H9 (cell line): ENCODE results near the gene NUDT7. TPM values are rescaled to one million over a fixed set of nuclear protein-coding genes. Genes with fewer than 3 reads are reported as not detected.

Experiments
- DNase-seq: peaks from one replicate; pipeline ENCODE4 v3.0.0-alpha.2; 2017
- H2AFZ ChIP-seq: one replicate; pipeline ENCODE4 v1.6.1; 2013; ENCODE audit warnings: mild to moderate bottlenecking, low read length, control low read depth, moderate library complexity
- H2AK5ac ChIP-seq: 2 replicates; pipeline ENCODE4 v1.6.1; 2013; ENCODE audit warnings: low read length, control low read depth, mixed read lengths; ENCODE audit not compliant: insufficient read length
- H2BK120ac ChIP-seq: one replicate; pipeline ENCODE4 v1.6.1; 2013; ENCODE audit warnings: low read depth, mild to moderate bottlenecking, low read length, control low read depth, inconsistent platforms; ENCODE audit not compliant: poor library complexity, severe bottlenecking
- H2BK12ac ChIP-seq: 2 replicates; pipeline ENCODE4 v1.6.1; 2013; ENCODE audit warnings: low read length, control low read depth, mixed read lengths, low read depth; ENCODE audit not compliant: insufficient read length
- H2BK15ac ChIP-seq: 2 replicates; pipeline ENCODE4 v1.6.1; 2013; ENCODE audit warnings: low read depth, low read length, control low read depth
- H2BK20ac ChIP-seq: one replicate; pipeline ENCODE4 v1.6.1; 2013; ENCODE audit warnings: low read depth, mild to moderate bottlenecking, low read length, control low read depth, inconsistent platforms; ENCODE audit not compliant: poor library complexity, severe bottlenecking
- H2BK5ac ChIP-seq: 2 replicates; pipeline ENCODE4 v1.6.1; 2013; ENCODE audit warnings: low read length, control low read depth, mixed read lengths; ENCODE audit not compliant: insufficient read length
- H3K14ac ChIP-seq: 2 replicates; pipeline ENCODE4 v1.6.1; 2013; ENCODE audit warnings: low read length, control low read depth; ENCODE audit not compliant: insufficient read depth
- H3K18ac ChIP-seq: 2 replicates; pipeline ENCODE4 v1.6.1; 2013; ENCODE audit warnings: low read depth, mild to moderate bottlenecking, mixed read lengths, low read length, control low read depth; ENCODE audit not compliant: insufficient read length
- H3K23ac ChIP-seq: 2 replicates; pipeline ENCODE4 v1.6.1; 2013; ENCODE audit warnings: low read length, control low read depth, mixed read lengths, low read depth; ENCODE audit not compliant: insufficient read length
- H3K23me2 ChIP-seq: 2 replicates; pipeline ENCODE4 v1.6.1; 2013; ENCODE audit warnings: low read depth, mild to moderate bottlenecking, mixed read lengths, low read length, control low read depth; ENCODE audit not compliant: insufficient read length, poor library complexity, severe bottlenecking
- H3K27ac ChIP-seq: 2 replicates; pipeline ENCODE4 v1.5.1; 2013; ENCODE audit warnings: low read length, control low read depth, mixed read lengths, low read depth; ENCODE audit not compliant: insufficient read length
- H3K27me3 ChIP-seq: 2 replicates; pipeline ENCODE4 v1.6.1; 2013; ENCODE audit warnings: low read length, control low read depth, inconsistent platforms; ENCODE audit not compliant: insufficient read depth
- H3K4ac ChIP-seq: 2 replicates; pipeline ENCODE4 v1.6.1; 2013; ENCODE audit warnings: low read depth, mild to moderate bottlenecking, control low read depth, inconsistent platforms, low read length, moderate library complexity
- H3K4me1 ChIP-seq: 2 replicates; pipeline ENCODE4 v1.6.1; 2013; ENCODE audit warnings: low read length, control low read depth, inconsistent platforms; ENCODE audit not compliant: insufficient read depth
- H3K4me2 ChIP-seq: 2 replicates; pipeline ENCODE4 v1.6.1; 2013; ENCODE audit warnings: low read length, control low read depth, mixed read lengths; ENCODE audit not compliant: insufficient read length, insufficient read depth
- H3K56ac ChIP-seq: 2 replicates; pipeline ENCODE4 v1.6.1; 2013; ENCODE audit warnings: low read depth, mild to moderate bottlenecking, mixed read lengths, low read length, control low read depth; ENCODE audit not compliant: insufficient read length
- H3K79me1 ChIP-seq: 2 replicates; pipeline ENCODE4 v1.6.1; 2013; ENCODE audit warnings: low read depth, mild to moderate bottlenecking, moderate library complexity, low read length, control low read depth, inconsistent platforms; ENCODE audit not compliant: insufficient read depth, poor library complexity, severe bottlenecking
- H3K79me2 ChIP-seq: 2 replicates; pipeline ENCODE4 v1.6.1; 2013; ENCODE audit warnings: low read length, control low read depth, inconsistent platforms; ENCODE audit not compliant: insufficient read depth
- H3K9ac ChIP-seq: 2 replicates; pipeline ENCODE4 v1.6.1; 2013; ENCODE audit warnings: low read length, control low read depth, mixed read lengths; ENCODE audit not compliant: insufficient read length; ENCODE audit errors: extremely low read depth
- H3K9me3 ChIP-seq: one replicate; pipeline ENCODE4 v1.6.1; 2013; ENCODE audit warnings: low read depth, low read length, inconsistent platforms; ENCODE audit not compliant: control insufficient read depth
- H3T11ph ChIP-seq: one replicate; pipeline ENCODE4 v1.6.1; 2013; ENCODE audit warnings: mild to moderate bottlenecking, low read length, control low read depth, inconsistent platforms
- H4K20me1 ChIP-seq: one replicate; pipeline ENCODE4 v1.6.1; 2013; ENCODE audit not compliant: control insufficient read depth, insufficient read length, insufficient read depth
- H4K5ac ChIP-seq: 2 replicates; pipeline ENCODE4 v1.6.1; 2013; ENCODE audit warnings: low read depth, mild to moderate bottlenecking, mixed read lengths, low read length, control low read depth; ENCODE audit not compliant: insufficient read length
- H4K8ac ChIP-seq: replicated peaks from 2 replicates; pipeline ENCODE4 v1.6.1; 2013; ENCODE audit warnings: low read length, control low read depth, mixed read lengths, low read depth; ENCODE audit not compliant: insufficient read length
- H4K91ac ChIP-seq: 2 replicates; pipeline ENCODE4 v1.6.1; 2013; ENCODE audit warnings: low read depth, mild to moderate bottlenecking, moderate library complexity, mixed read lengths, low read length, control low read depth; ENCODE audit not compliant: insufficient read length
- H3K27ac Mint-ChIP-seq, 3 experiments: 2 replicates in 2 of 3; 3 replicates in 1 of 3; pipeline ENCODE4 v1.8.0; 2020 to 2021; ENCODE audit warnings: mixed read lengths in 3 of 3, mild to moderate bottlenecking in 1 of 3, moderate library complexity in 1 of 3
- H3K27me3 Mint-ChIP-seq: 2 replicates; pipeline ENCODE4 v1.8.0; 2021; ENCODE audit warnings: low read depth, mild to moderate bottlenecking, moderate library complexity, mixed read lengths
- H3K36me3 Mint-ChIP-seq, 3 experiments: 2 replicates in 2 of 3; 3 replicates in 1 of 3; pipeline ENCODE4 v1.8.0; 2020 to 2021; ENCODE audit warnings: low read depth in 3 of 3, mixed read lengths in 3 of 3; ENCODE audit not compliant: insufficient read depth in 1 of 3
- H3K4me1 Mint-ChIP-seq, 2 experiments: 2 replicates each; pipeline ENCODE4 v1.8.0; 2020; ENCODE audit warnings: mixed read lengths in 2 of 2
- H3K4me3 Mint-ChIP-seq, 2 experiments: 2 replicates in 1 of 2; 3 replicates in 1 of 2; pipeline ENCODE4 v1.8.0; 2020 to 2021; ENCODE audit warnings: mild to moderate bottlenecking in 2 of 2, mixed read lengths in 2 of 2, moderate library complexity in 1 of 2
- H3K9me3 Mint-ChIP-seq, 2 experiments: 2 replicates in 1 of 2; 3 replicates in 1 of 2; pipeline ENCODE4 v1.8.0; 2020; ENCODE audit warnings: mild to moderate bottlenecking in 2 of 2, mixed read lengths in 2 of 2, moderate library complexity in 1 of 2
- CTCF ChIP-seq: fragments of 200-600 bp; sonication (generic); conservative IDR thresholded peaks from 3 replicates; pipeline ENCODE4 v1.8.0; 2021; ENCODE audit warnings: antibody characterized with exemption, mild to moderate bottlenecking
- WGBS: extraction: QIAGEN DNeasy Blood & Tissue Kit; methylation state at CpG from one replicate; pipeline ENCODE4 v1.1.7; 2013; ENCODE audit warnings: missing lambda C conversion rate, low lambda C conversion rate, mixed read lengths; ENCODE audit not compliant: insufficient read length; ENCODE audit errors: extremely low coverage; 5-methylcytosine and 5-hydroxymethylcytosine counted together
- total RNA-seq: library from RNA; stranded (reverse); gene quantifications from 2 replicates; pipeline ENCODE4 v1.2.1, GENCODE V29; 2021

Gene NUDT7
- total RNA-seq, 1 experiment from 2014 or later, result 6.8 TPM

GRCh38 chr16:77788181-77789084, 66.1 kb downstream of the NUDT7 start, which contains the start of gene VAT1L:
TSS of gene VAT1L (plus strand) at chr16:77788564. CDS start at chr16:77788683, 119 bp downstream.
- Mint-ChIP-seq H3K36me3 (peaks cover 2 to 6% (median 5%) of the 10 kb centered on the region in 3 experiments; a peak in 5 of 7 replicates), H3K27me3 (peaks cover 52% of the 10 kb centered on the region), H3K9me3 (peaks cover 0 to 6% of the 10 kb centered on the region in 2 experiments; a peak in 4 of 5 replicates), H3K4me1 (peaks cover 26 to 32% of the 10 kb centered on the region in 2 experiments), H3K4me3 (peak within 1 kb of the TSS; percentile 93 to 96), H3K27ac (peak within 1 kb of the TSS in 2 of 3 experiments; percentile 78 to 84; a peak in 3 of 7 replicates)
- Histone ChIP-seq H3K23me2 (peaks cover 21% of the 10 kb centered on the region), H2BK120ac (peak within 1 kb of the TSS; percentile 65), H3K79me1 (no peaks in the 10 kb centered on the region), H4K20me1 (no peaks in the 10 kb centered on the region), H3K4me1 (no peaks in the 10 kb centered on the region; the same call in 1 of the 2 replicates), H3K9ac (peak within 1 kb of the TSS; percentile 16), H3K79me2 (peaks cover 4% of the 10 kb centered on the region; the same call in 1 of the 2 replicates), H2BK5ac (no peak within 1 kb of the TSS), H3K4ac (no peak within 1 kb of the TSS), H4K91ac (no peak within 1 kb of the TSS), H3K18ac (no peak within 1 kb of the TSS), H2BK12ac (no peak within 1 kb of the TSS), H3K9me3 (no peaks in the 10 kb centered on the region), H3K27ac (no peak within 1 kb of the TSS), H3K14ac (no peak within 1 kb of the TSS; the same call in 1 of the 2 replicates), H2BK15ac (no peak within 1 kb of the TSS), H3T11ph (no peak within 1 kb of the TSS), H2AK5ac (no peak within 1 kb of the TSS), H2BK20ac (no peak within 1 kb of the TSS), H3K56ac (no peak within 1 kb of the TSS), H4K8ac (no peak within 1 kb of the TSS), H2AFZ (peak within 1 kb of the TSS; percentile 89), H3K23ac (no peak within 1 kb of the TSS), H4K5ac (no peak within 1 kb of the TSS), H3K27me3 (peaks cover 10% of the 10 kb centered on the region; the same call in 1 of the 2 replicates), H3K4me2 (peak within 1 kb of the TSS; percentile 99)
- no CpG with 5 or more reads among the region's 78 CpGs for WGBS
- TF ChIP-seq CTCF, result no peak
- peak; percentile 69 for DNase-seq
